Activated T-cell treated with anti-CD3 and anti-CD28 coated beads, Interleukin-2, amount 50 U/mL, for 4 hours (primary cell): ENCODE results near the gene THNSL1. TPM values are rescaled to one million over a fixed set of nuclear protein-coding genes. Genes with fewer than 3 reads are reported as not detected.
"Not testable (repeated sequence)": the region's sequence is repeated elsewhere in the genome, so short reads cannot be mapped to it uniquely, and the experiment has no call there.

Experiments used
- ATAC-seq, 2 donors: fragments of 200-7000 bp; cut with Tn5 transposase; one replicate each; pipeline ENCODE4 v1.10.0; 2021
- DNase-seq: peaks from one replicate; pipeline ENCODE4 v3.0.0-alpha.2; 2020
- H3K27me3 Mint-ChIP-seq: one replicate; pipeline ENCODE4 v1.8.0; 2021; ENCODE audit warnings: low read depth, mixed read lengths
- H3K36me3 Mint-ChIP-seq: one replicate; pipeline ENCODE4 v1.8.0; 2022; ENCODE audit warnings: mixed read lengths; ENCODE audit not compliant: insufficient read depth
- H3K4me1 Mint-ChIP-seq: one replicate; pipeline ENCODE4 v1.8.0; 2021; ENCODE audit warnings: low read depth, mixed read lengths
- H3K4me3 Mint-ChIP-seq: one replicate; pipeline ENCODE4 v1.8.0; 2021; ENCODE audit warnings: mild to moderate bottlenecking, moderate library complexity, mixed read lengths
- H3K9me3 Mint-ChIP-seq: one replicate; pipeline ENCODE4 v1.8.0; 2021; ENCODE audit warnings: mixed read lengths
- total RNA-seq, 3 donors: library from RNA; stranded (reverse); gene quantifications; one replicate each; pipeline ENCODE4 v1.2.1, GENCODE V29; 2021

The THNSL1 gene
- total RNA-seq = 1 to 10 TPM; 3.4 to 4.8 (median 4.0) TPM

GRCh38 chr10:25016376-25017153, at the start of gene THNSL1:
THNSL1 (plus strand) TSS chr10:25016612; CDS start chr10:25023224, 6,612 bp downstream.
- peak; percentile 97 for DNase-seq
- Mint-ChIP-seq H3K4me1 (peaks cover 14% of the 10 kb centered on the region), H3K27me3 (no peaks in the 10 kb centered on the region), H3K36me3 (no peaks in the 10 kb centered on the region), H3K9me3 (no peaks in the 10 kb centered on the region), H3K4me3 (peak within 1 kb of the TSS; percentile 95)
- peak; percentile 98 for ATAC-seq

GRCh38 chr10:24966962-24967481, 49.4 kb upstream of the THNSL1 start:
- Mint-ChIP-seq H3K27me3 (no peaks in the 10 kb centered on the region), H3K4me3 (no peak overlapping the region), H3K4me1 (peaks cover 4% of the 10 kb centered on the region), H3K36me3 (no peaks in the 10 kb centered on the region), H3K9me3 (no peaks in the 10 kb centered on the region)
- no peak for DNase-seq
- ATAC-seq = no peak

GRCh38 chr10:24968349-24968748, 48.1 kb upstream of the THNSL1 start:
- no peak for ATAC-seq
- H3K27me3 Mint-ChIP-seq = no peaks in the 10 kb centered on the region
- no peak overlapping the region for H3K4me3 Mint-ChIP-seq
- DNase-seq = no peak
- no peaks in the 10 kb centered on the region for H3K9me3 Mint-ChIP-seq
- no peaks in the 10 kb centered on the region for H3K36me3 Mint-ChIP-seq
- peaks cover 1% of the 10 kb centered on the region for H3K4me1 Mint-ChIP-seq

GRCh38 chr10:24968951-24969350, 47.5 kb upstream of the THNSL1 start:
- H3K4me3 Mint-ChIP-seq, H3K36me3 Mint-ChIP-seq, ATAC-seq, DNase-seq, H3K9me3 Mint-ChIP-seq, H3K27me3 Mint-ChIP-seq, H3K4me1 Mint-ChIP-seq: not testable (repeated sequence)

- H3K36me3 Mint-ChIP-seq = no peaks in the 10 kb centered on the region
- H3K4me3 Mint-ChIP-seq = no peak overlapping the region
- H3K27me3 Mint-ChIP-seq = no peaks in the 10 kb centered on the region
- ATAC-seq (no peak), DNase-seq (no peak)
- H3K9me3 Mint-ChIP-seq = no peaks in the 10 kb centered on the region
- peaks cover 1% of the 10 kb centered on the region for H3K4me1 Mint-ChIP-seq
These were observed 46.6 kb upstream of the THNSL1 start for GRCh38 chr10:24969841-24970281.

- Mint-ChIP-seq H3K4me3 (no peak overlapping the region), H3K9me3 (no peaks in the 10 kb centered on the region), H3K36me3 (no peaks in the 10 kb centered on the region), H3K4me1 (peaks cover 1% of the 10 kb centered on the region), H3K27me3 (no peaks in the 10 kb centered on the region)
- DNase-seq (no peak), ATAC-seq (no peak)
These were observed 45.0 kb upstream of the THNSL1 start for GRCh38 chr10:24971374-24971773.

GRCh38 chr10:24973163-24973562, 43.2 kb upstream of the THNSL1 start:
- Mint-ChIP-seq H3K4me1 (peaks cover 1% of the 10 kb centered on the region), H3K9me3 (no peaks in the 10 kb centered on the region), H3K27me3 (no peaks in the 10 kb centered on the region), H3K4me3 (no peak overlapping the region), H3K36me3 (no peaks in the 10 kb centered on the region)
- no peak for DNase-seq
- ATAC-seq = no peak

- ATAC-seq = no peak
- Mint-ChIP-seq H3K4me1 (peaks cover 1% of the 10 kb centered on the region), H3K27me3 (no peaks in the 10 kb centered on the region), H3K9me3 (no peaks in the 10 kb centered on the region), H3K4me3 (no peak overlapping the region), H3K36me3 (no peaks in the 10 kb centered on the region)
- no peak for DNase-seq
These were observed 41.4 kb upstream of the THNSL1 start for GRCh38 chr10:24974976-24975375.

- H3K4me1 Mint-ChIP-seq = peaks cover 8% of the 10 kb centered on the region
- no peaks in the 10 kb centered on the region for H3K9me3 Mint-ChIP-seq
- ATAC-seq = no peak
- no peak for DNase-seq
- H3K4me3 Mint-ChIP-seq = no peak overlapping the region
- H3K27me3 Mint-ChIP-seq = no peaks in the 10 kb centered on the region
- H3K36me3 Mint-ChIP-seq = no peaks in the 10 kb centered on the region
These were observed 36.7 kb upstream of the THNSL1 start for GRCh38 chr10:24979685-24980084.

- H3K27me3 Mint-ChIP-seq = no peaks in the 10 kb centered on the region
- DNase-seq (no peak), ATAC-seq (no peak)
- H3K9me3 Mint-ChIP-seq = no peaks in the 10 kb centered on the region
- H3K4me3 Mint-ChIP-seq = no peak overlapping the region
- H3K36me3 Mint-ChIP-seq = no peaks in the 10 kb centered on the region
- peaks cover 8% of the 10 kb centered on the region for H3K4me1 Mint-ChIP-seq
These were observed 35.2 kb upstream of the THNSL1 start for GRCh38 chr10:24981161-24981710.

GRCh38 chr10:24982319-24983112, 33.9 kb upstream of the THNSL1 start:
- no peaks in the 10 kb centered on the region for H3K36me3 Mint-ChIP-seq
- DNase-seq (no peak), ATAC-seq (no peak)
- no peaks in the 10 kb centered on the region for H3K27me3 Mint-ChIP-seq
- H3K9me3 Mint-ChIP-seq = no peaks in the 10 kb centered on the region
- peaks cover 8% of the 10 kb centered on the region for H3K4me1 Mint-ChIP-seq
- no peak overlapping the region for H3K4me3 Mint-ChIP-seq

GRCh38 chr10:24983130-24983529, 33.3 kb upstream of the THNSL1 start:
- no peaks in the 10 kb centered on the region for H3K36me3 Mint-ChIP-seq
- no peak overlapping the region for H3K4me3 Mint-ChIP-seq
- ATAC-seq (no peak), DNase-seq (no peak)
- H3K27me3 Mint-ChIP-seq = no peaks in the 10 kb centered on the region
- peaks cover 8% of the 10 kb centered on the region for H3K4me1 Mint-ChIP-seq
- no peaks in the 10 kb centered on the region for H3K9me3 Mint-ChIP-seq

GRCh38 chr10:24983946-24984345, 32.5 kb upstream of the THNSL1 start:
- H3K36me3 Mint-ChIP-seq = no peaks in the 10 kb centered on the region
- no peaks in the 10 kb centered on the region for H3K9me3 Mint-ChIP-seq
- no peak overlapping the region for H3K4me3 Mint-ChIP-seq
- no peaks in the 10 kb centered on the region for H3K27me3 Mint-ChIP-seq
- peaks cover 8% of the 10 kb centered on the region for H3K4me1 Mint-ChIP-seq
- DNase-seq = no peak
- no peak for ATAC-seq

- no peaks in the 10 kb centered on the region for H3K36me3 Mint-ChIP-seq
- no peak overlapping the region for H3K4me3 Mint-ChIP-seq
- no peaks in the 10 kb centered on the region for H3K27me3 Mint-ChIP-seq
- H3K4me1 Mint-ChIP-seq = peaks cover 8% of the 10 kb centered on the region
- no peak for DNase-seq
- ATAC-seq = no peak
- no peaks in the 10 kb centered on the region for H3K9me3 Mint-ChIP-seq
These were observed 31.5 kb upstream of the THNSL1 start for GRCh38 chr10:24984906-24985305.
